Right ventricle myocardium superior (tissue), 1 donor: ENCODE measurements around the gene TMEM121. TPM values are rescaled to one million over a fixed set of nuclear protein-coding genes. Genes with fewer than 3 reads are reported as not detected.
"Not testable (repeated sequence)": the region's sequence is repeated elsewhere in the genome, so short reads cannot be mapped to it uniquely, and the experiment has no call there.

Experiments used
- ATAC-seq: fragments of 200-7000 bp; cut with Tn5 transposase; one replicate; pipeline ENCODE4 v1.9.1; 2020; ENCODE audit warnings: mild to moderate bottlenecking; ENCODE audit not compliant: poor library complexity
- DNase-seq: peaks from one replicate; pipeline ENCODE4 v3.0.0-alpha.2; 2020
- intact Hi-C: fragments of 100-400 bp; cut with DNase I; formaldehyde crosslinking; loops from one replicate; pipeline ENCODE4 v1.11.2; 2022
- total RNA-seq: library from RNA; stranded (reverse); fragmentation: NEBNext Ultra II Directional; extraction: Animal tissue kit (Norgen Biotek cat#: 25700); gene quantifications from one replicate; pipeline ENCODE4 v1.2.1, GENCODE V29; 2021
- donor health status: DM: no; HTN: yes; CAD: no; lungs with severe emphysema.

TMEM121 gene
- total RNA-seq, 1 donor from 2014 or later = 3.1 TPM

- DNase-seq (no peak), ATAC-seq (no peak)
- intact Hi-C loops = no loop called here
Observed at GRCh38 chr14:105533811-105534498, 7.6 kb downstream of the TMEM121 start.

GRCh38 chr14:105534586-105534985, 8.2 kb downstream of the TMEM121 start:
- ATAC-seq = no peak
- no peak for DNase-seq
- intact Hi-C loops = no loop called here

GRCh38 chr14:105536051-105536450, 9.7 kb downstream of the TMEM121 start:
- ATAC-seq (no peak), DNase-seq (no peak)
- intact Hi-C loops = no loop called here

- ATAC-seq (no peak), DNase-seq (no peak)
- intact Hi-C loops = no loop called here
Observed at GRCh38 chr14:105536691-105537579, 10.6 kb downstream of the TMEM121 start.

- ATAC-seq (peak; percentile 69), DNase-seq (peak; percentile 78)
- intact Hi-C loops = no loop called here
Observed at GRCh38 chr14:105537580-105538474, 11.4 kb downstream of the TMEM121 start.

- DNase-seq (no peak), ATAC-seq (no peak)
- intact Hi-C loops = no loop called here
Observed at GRCh38 chr14:105538481-105539049, 12.2 kb downstream of the TMEM121 start.

GRCh38 chr14:105540811-105541210, 14.4 kb downstream of the TMEM121 start:
- intact Hi-C loops = no loop called here
- no peak for DNase-seq
- ATAC-seq = no peak

- DNase-seq = no peak
- intact Hi-C loops = no loop called here
- ATAC-seq = no peak
Observed at GRCh38 chr14:105541218-105541875, 15.0 kb downstream of the TMEM121 start.

- DNase-seq, ATAC-seq, intact Hi-C loops: not testable (repeated sequence)
Observed at GRCh38 chr14:105545676-105546075, 19.3 kb downstream of the TMEM121 start.

GRCh38 chr14:105546410-105546809, 20.0 kb downstream of the TMEM121 start:
- ATAC-seq, DNase-seq, intact Hi-C loops: not testable (repeated sequence)

GRCh38 chr14:105547072-105547471, 20.7 kb downstream of the TMEM121 start:
- intact Hi-C loops, ATAC-seq, DNase-seq: not testable (repeated sequence)

- no peak for ATAC-seq
- intact Hi-C loops = no loop called here
- DNase-seq = no peak
Observed at GRCh38 chr14:105547741-105548169, 21.4 kb downstream of the TMEM121 start.

GRCh38 chr14:105549481-105549880, 23.1 kb downstream of the TMEM121 start:
- ATAC-seq (no peak), DNase-seq (no peak)
- intact Hi-C loops = no loop called here

GRCh38 chr14:105554022-105554421, 27.6 kb downstream of the TMEM121 start:
- DNase-seq (no peak), ATAC-seq (no peak)
- intact Hi-C loops = no loop called here

- DNase-seq = no peak
- no peak for ATAC-seq
- intact Hi-C loops = no loop called here
Observed at GRCh38 chr14:105554523-105554922, 28.1 kb downstream of the TMEM121 start.

GRCh38 chr14:105557671-105558070, 31.3 kb downstream of the TMEM121 start:
- ATAC-seq, DNase-seq, intact Hi-C loops: not testable (repeated sequence)

GRCh38 chr14:105558449-105559154, 32.2 kb downstream of the TMEM121 start:
- intact Hi-C loops, DNase-seq: not testable (repeated sequence)
- peak; percentile 10 for ATAC-seq
